Measurements from ENCODE around the gene SPEM3. TPM values are rescaled to one million over a fixed set of nuclear protein-coding genes. Genes with fewer than 3 reads are reported as not detected.

SPEM3 gene
- total RNA-seq, 2 donors from 2014 or later, result not detected

DNA sequence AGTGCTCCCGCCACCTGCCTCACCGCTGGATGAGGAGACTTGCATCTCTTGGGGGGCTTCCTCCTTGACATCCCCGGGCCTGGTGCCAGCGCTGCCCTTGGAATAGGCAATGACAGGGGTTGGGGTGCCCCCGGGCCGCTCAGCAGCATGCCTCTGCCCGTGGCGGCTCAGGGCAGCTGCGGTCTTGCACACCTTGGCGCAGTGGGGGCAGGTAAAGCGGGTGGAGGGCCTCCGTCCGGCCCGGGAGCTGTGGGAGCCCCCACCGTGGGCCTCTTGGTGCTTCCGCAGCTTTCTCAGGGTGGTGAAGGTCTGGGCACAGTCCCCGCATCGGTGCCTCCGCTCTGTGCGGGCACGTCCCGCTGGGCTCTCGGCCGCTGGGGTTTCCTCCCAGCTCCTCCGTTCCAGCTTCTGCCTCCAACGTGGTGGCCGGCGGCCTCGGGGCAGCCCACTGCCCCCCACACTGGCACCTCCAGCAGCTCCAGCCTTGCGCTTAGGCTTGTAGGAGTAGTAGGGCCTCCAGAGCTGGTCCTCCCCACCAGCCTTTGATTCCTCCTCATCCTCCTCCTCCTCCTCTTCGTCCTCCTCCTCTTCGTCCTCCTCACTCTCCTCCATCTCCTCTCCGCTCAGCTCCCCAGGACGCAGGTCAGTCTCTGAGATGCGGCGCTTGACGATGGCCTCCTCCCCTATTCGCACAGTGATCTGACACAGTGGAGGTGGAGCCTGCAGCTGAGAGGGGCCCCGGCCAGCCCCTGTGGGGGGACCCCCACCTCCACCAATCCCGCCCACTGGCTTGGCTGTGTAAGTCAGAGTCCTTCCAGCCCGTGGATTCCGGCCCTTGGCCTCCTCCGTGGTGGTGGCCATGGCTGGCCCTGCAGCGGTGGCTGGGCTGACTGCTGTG lies 34.1 kb downstream of the SPEM3 start:
- H3K4me1 Mint-ChIP-seq, result peaks cover 3% of the 10 kb centered on the region
- Histone ChIP-seq H3K36me3 (ENCODE audit: control insufficient read depth, insufficient read depth, low read length) (peaks cover 11% of the 10 kb centered on the region), H3K9me3 (ENCODE audit: control insufficient read depth, low read length) (no peaks in the 10 kb centered on the region), H3K9ac (ENCODE audit: extremely low read depth, low read length, poor library complexity, severe bottlenecking) (no peak overlapping the region), H3K4me3 (ENCODE audit: low read length) (no peak overlapping the region), H3K4me1 (ENCODE audit: control insufficient read depth, insufficient read depth, low read length) (no peaks in the 10 kb centered on the region), H3K27me3 (ENCODE audit: control insufficient read depth, insufficient read depth, low read length, poor library complexity, severe bottlenecking) (no peaks in the 10 kb centered on the region), H3K27ac (ENCODE audit: low read depth, low read length) (no peak overlapping the region)
- WGBS, 2 experiments (ENCODE audit: insufficient coverage in 1 of 2, insufficient read length in 1 of 2), result 95% methylated on average over 29 to 44 of the region's 44 CpGs
- no peak overlapping the region for H3K4me3 Mint-ChIP-seq
- TF ChIP-seq, protein P1, sequence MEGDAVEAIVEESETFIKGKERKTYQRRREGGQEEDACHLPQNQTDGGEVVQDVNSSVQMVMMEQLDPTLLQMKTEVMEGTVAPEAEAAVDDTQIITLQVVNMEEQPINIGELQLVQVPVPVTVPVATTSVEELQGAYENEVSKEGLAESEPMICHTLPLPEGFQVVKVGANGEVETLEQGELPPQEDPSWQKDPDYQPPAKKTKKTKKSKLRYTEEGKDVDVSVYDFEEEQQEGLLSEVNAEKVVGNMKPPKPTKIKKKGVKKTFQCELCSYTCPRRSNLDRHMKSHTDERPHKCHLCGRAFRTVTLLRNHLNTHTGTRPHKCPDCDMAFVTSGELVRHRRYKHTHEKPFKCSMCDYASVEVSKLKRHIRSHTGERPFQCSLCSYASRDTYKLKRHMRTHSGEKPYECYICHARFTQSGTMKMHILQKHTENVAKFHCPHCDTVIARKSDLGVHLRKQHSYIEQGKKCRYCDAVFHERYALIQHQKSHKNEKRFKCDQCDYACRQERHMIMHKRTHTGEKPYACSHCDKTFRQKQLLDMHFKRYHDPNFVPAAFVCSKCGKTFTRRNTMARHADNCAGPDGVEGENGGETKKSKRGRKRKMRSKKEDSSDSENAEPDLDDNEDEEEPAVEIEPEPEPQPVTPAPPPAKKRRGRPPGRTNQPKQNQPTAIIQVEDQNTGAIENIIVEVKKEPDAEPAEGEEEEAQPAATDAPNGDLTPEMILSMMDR (conservative IDR thresholded peaks at IDR 0.05), result no peak
- H3K36me3 Mint-ChIP-seq (ENCODE audit: low read depth), result peaks cover 22% of the 10 kb centered on the region
- H3K27ac Mint-ChIP-seq, result no peak overlapping the region
- peak; percentile 45 for DNase-seq
- H3K9me3 Mint-ChIP-seq, result no peaks in the 10 kb centered on the region
- no peaks in the 10 kb centered on the region for H3K27me3 Mint-ChIP-seq (ENCODE audit: insufficient read depth)

DNA sequence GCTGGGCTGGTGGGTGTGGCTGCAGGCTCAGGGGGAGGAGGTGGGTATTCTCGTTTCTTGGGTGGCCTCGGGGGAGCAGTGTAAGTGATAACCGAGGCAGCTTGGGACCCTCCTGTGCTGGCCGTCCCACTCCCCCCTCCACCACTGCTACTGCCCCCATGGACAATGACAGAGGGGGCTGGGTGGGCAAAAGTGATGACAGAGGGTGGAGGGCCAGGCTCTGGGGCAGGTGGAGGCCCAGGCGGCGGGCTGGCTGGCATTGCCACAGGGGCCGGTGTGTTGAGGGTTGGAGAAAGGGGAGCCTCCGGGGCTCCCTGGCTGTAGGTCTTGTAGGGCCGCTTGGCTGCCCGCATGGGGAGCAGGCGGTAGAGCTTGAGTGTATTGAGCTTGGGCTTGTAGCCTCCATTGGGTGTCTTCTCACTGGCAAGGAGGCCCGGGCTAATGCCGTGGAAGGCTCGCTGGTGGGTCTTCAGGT lies 34.8 kb downstream of the SPEM3 start:
- Histone ChIP-seq H3K36me3 (ENCODE audit: control insufficient read depth, insufficient read depth, low read length) (peaks cover 11% of the 10 kb centered on the region), H3K9ac (ENCODE audit: extremely low read depth, low read length, poor library complexity, severe bottlenecking) (no peak overlapping the region), H3K27ac (ENCODE audit: low read depth, low read length) (no peak overlapping the region), H3K27me3 (ENCODE audit: control insufficient read depth, insufficient read depth, low read length, poor library complexity, severe bottlenecking) (no peaks in the 10 kb centered on the region), H3K4me3 (ENCODE audit: low read length) (no peak overlapping the region), H3K9me3 (ENCODE audit: control insufficient read depth, low read length) (no peaks in the 10 kb centered on the region), H3K4me1 (ENCODE audit: control insufficient read depth, insufficient read depth, low read length) (no peaks in the 10 kb centered on the region)
- TF ChIP-seq, protein P1 (conservative IDR thresholded peaks at IDR 0.05), result no peak
- Mint-ChIP-seq H3K36me3 (ENCODE audit: low read depth) (peaks cover 22% of the 10 kb centered on the region), H3K27ac (no peak overlapping the region), H3K9me3 (no peaks in the 10 kb centered on the region), H3K4me1 (peaks cover 3% of the 10 kb centered on the region), H3K4me3 (no peak overlapping the region), H3K27me3 (ENCODE audit: insufficient read depth) (no peaks in the 10 kb centered on the region)
- 95 to 100% methylated on average over 6 to 13 of the region's 14 CpGs for WGBS, 2 experiments (ENCODE audit: insufficient coverage in 1 of 2, insufficient read length in 1 of 2)
- no peak for DNase-seq

DNA sequence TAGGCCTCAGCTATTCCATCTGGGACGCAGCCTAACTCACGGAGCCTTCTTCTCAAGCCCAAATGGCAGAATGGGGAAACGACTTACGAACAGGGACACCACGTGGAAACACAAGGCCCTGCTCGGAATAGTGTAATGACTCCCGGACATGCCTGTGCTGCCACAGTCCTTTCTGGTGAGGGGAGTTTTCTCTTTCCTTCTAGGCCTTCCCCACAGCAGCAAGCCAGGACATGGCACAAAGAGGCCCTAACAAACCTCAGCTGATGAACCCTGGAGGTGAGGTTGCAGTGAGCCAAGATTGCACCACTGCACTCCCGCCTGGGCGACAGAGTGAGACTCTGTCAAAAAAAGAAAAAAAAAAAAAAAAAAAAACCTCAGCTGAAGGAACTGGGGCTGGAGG lies 35.4 kb downstream of the SPEM3 start:
- H3K4me3 ChIP-seq (ENCODE audit: low read length), result no peak overlapping the region
- H3K27me3 Mint-ChIP-seq (ENCODE audit: insufficient read depth), result no peaks in the 10 kb centered on the region
- TF ChIP-seq, protein P1 (conservative IDR thresholded peaks at IDR 0.05), result no peak
- H3K27me3 ChIP-seq (ENCODE audit: control insufficient read depth, insufficient read depth, low read length, poor library complexity, severe bottlenecking), result no peaks in the 10 kb centered on the region
- H3K36me3 Mint-ChIP-seq (ENCODE audit: low read depth), result peaks cover 19% of the 10 kb centered on the region
- peaks cover 3% of the 10 kb centered on the region for H3K4me1 Mint-ChIP-seq
- no peak overlapping the region for H3K9ac ChIP-seq (ENCODE audit: extremely low read depth, low read length, poor library complexity, severe bottlenecking)
- no peaks in the 10 kb centered on the region for H3K9me3 ChIP-seq (ENCODE audit: control insufficient read depth, low read length)
- H3K27ac Mint-ChIP-seq, result no peak overlapping the region
- H3K9me3 Mint-ChIP-seq, result no peaks in the 10 kb centered on the region
- no peak overlapping the region for H3K4me3 Mint-ChIP-seq
- WGBS, 2 experiments (ENCODE audit: insufficient coverage in 1 of 2, insufficient read length in 1 of 2), result 91 to 100% methylated on average over 5 to 9 of the region's 9 CpGs
- no peak overlapping the region for H3K27ac ChIP-seq (ENCODE audit: low read depth, low read length)
- no peak for DNase-seq
- H3K4me1 ChIP-seq (ENCODE audit: control insufficient read depth, insufficient read depth, low read length), result no peaks in the 10 kb centered on the region
- peaks cover 11% of the 10 kb centered on the region for H3K36me3 ChIP-seq (ENCODE audit: control insufficient read depth, insufficient read depth, low read length)

Data from endodermal cell (in vitro differentiated cells).